Central memory CD4-positive, alpha-beta T cell (primary cell): ENCODE results near the gene MAP4K5.
"Not testable (repeated sequence)": the region's sequence is repeated elsewhere in the genome, so short reads cannot be mapped to it uniquely, and the experiment has no call there.

ENCODE experiments used
- DNase-seq: peaks from one replicate; pipeline ENCODE4 v3.0.0; 2022
- total RNA-seq, 3 experiments: gene quantifications; one replicate each; lab custom pipeline; 2026; lab: John Stamatoyannopoulos, UW

MAP4K5 gene
- 56.4 to 124 (median 66.8) reads per million in 3 experiments for total RNA-seq

DNA sequence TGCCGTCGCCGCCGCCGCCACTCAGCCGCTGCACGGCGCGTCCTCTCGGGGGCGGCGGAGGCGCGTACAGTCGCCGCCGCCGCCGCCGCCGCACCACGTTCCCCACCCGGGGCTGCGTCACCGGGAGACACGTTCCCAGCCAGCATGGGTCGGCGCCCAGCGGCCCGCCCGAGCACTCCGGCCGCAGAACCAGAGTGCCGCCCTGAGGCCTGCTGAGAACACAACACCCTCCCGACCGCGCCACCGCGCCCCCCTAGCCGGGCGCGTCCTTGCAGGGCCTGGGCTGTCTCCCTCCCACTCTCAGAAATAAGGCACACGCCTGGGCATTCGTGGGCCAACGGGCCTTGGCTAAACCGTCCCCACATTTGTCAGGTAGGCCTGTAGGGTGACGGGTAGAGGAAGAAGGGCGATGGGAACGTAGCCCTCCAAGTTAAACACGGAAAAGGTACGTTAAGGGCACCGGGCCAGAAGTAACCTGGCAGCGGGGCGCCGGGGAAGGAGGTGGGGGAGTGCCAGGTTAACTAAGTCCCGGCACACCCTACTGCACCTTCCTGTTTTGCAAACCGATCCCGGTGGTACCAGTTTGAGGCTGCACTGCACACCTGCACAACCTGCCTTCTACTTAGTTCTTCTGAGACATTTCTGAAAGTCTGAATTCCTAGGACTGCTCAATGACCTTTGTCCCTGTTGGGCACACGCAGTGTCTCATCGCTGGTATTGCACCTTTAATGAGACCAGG lies at the start of gene MAP4K5:
MAP4K5 (minus strand) TSS at position 68 of the 739 bp plus-strand sequence. CDS start 520 bp downstream, outside the sequence.
- DNase-seq = peak; percentile 87

DNA sequence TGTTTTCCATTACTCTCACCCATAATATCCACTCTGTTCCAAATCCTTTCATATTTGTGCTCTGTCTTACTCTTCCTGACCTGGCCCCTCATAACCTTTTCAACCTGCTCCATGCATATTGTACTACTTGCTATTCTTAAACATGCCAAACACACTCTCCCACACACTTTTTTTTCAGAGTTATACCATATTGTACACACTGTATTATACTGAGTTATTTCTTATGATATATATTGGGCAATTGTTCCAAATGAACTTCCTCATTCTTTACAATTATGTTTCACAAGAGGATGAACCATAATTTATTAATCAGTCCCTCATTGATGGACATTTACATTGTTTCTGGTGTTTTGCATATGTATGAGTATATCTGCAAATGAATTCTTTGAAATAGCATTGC lies 46.1 kb upstream of the MAP4K5 start:
- no peak for DNase-seq

GRCh38 chr14:50577982-50578381 lies 45.6 kb upstream of the MAP4K5 start:
- no peak for DNase-seq

DNA sequence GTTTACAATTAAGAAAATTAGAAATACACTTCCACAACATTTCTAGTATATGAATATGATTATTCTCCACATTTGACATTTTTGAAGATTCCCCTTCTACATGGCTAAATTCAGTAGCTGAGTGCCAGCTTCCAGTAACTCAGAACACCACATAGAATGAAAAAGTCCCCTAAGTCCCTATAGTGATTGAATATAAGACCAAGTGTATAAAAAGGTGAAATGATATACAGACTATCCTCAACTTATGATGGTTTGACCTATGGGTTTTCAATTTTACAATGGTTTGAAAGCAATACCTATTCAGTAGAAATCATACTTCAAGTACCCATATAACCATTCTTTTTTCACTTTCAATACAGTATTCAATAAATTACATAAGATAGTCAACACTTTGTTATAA lies 43.4 kb upstream of the MAP4K5 start:
- DNase-seq = no peak

GRCh38 chr14:50573862-50574261 lies 41.5 kb upstream of the MAP4K5 start:
- DNase-seq = no peak

DNA sequence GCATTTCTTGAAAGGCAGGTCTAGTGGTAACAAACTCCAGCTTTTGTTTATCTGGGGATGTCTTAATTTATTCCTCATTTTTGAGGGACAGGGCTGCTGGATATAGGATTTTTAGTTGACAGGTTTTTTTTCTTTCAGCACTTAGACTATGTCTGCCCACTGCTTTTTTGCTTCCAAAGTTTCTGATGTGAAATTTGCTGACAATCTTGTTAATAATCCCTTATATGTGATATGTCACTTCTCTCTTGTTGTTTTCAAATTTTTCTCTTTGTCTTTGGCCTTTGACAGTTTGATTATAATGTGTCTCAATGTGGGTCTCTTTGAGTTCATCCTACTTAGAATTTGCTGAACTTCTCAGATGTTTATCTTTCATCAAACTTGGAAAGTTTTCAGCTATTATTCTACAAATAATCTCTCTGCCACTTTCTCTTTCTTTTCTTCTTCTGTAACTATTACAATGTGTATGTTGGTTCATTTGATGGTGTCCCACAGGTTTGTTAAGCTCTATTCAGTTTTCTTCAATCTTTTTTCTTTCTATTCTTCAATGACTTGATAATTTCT lies 37.4 kb upstream of the MAP4K5 start:
- no peak for DNase-seq

DNA sequence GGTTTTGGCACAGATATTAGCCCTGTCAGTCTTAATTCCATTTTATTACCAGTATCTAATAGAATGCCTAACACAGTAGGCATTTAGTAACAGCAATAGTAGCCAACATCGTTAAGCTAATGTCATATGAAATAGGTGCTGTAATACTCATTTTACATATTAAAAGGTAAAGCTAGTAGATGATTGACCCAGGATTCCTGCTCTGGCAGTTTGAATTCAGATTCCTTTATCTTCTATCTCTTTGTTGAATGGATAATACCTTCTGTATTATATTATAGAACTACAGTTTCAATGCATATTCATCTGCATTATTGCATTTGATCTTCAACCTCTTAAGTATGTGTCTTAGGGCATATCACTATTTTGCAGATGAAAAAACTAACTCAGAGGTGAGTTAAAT lies 30.5 kb upstream of the MAP4K5 start:
- DNase-seq = no peak

DNA sequence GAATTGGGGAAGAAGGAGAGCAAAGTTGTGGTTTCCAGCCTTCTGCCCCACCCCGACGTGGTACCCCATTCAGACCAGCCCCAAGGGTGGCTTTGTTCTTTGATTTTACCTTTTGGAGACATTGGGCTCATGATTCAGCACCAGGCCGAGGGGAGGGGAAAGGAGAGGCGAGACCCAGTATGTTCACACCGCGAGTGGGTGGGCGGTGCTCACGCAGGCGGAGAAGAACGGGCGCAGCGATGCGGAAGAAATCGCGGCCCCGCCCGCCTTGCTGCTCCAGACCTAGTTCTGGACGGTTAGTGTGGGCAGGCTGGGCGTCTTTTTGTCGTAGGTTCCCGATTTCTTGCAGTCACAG lies 28.5 kb upstream of the MAP4K5 start:
- DNase-seq = no peak

GRCh38 chr14:50559990-50560930 lies 27.9 kb upstream of the MAP4K5 start, which contains the start of gene ATL1:
Gene ATL1, plus strand, starts transcription at chr14:50560145. Its CDS starts 121 bp downstream, at chr14:50560266.
- DNase-seq = peak; percentile 12

- peak; percentile 8 for DNase-seq
Measured at GRCh38 chr14:50552796-50553195, 20.4 kb upstream of the MAP4K5 start.

DNA sequence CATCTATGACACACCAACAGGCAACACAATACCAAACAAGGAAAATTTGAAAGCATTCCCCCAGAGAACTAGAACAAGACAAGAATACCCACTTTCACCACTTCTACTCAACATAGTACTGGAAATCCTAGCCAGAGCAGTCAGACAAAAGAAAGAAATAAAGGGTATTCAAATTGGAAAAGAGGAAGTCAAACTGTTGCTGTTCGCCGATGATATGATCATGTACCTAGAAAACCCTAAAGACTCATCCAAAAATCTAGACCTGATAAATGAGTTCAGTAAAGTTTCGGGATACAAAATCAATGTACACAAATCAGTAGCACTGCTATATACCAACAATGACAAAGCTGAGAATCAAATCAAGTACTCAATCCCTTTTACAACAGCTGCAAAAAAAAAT lies 19.5 kb upstream of the MAP4K5 start:
- DNase-seq = no peak

DNA sequence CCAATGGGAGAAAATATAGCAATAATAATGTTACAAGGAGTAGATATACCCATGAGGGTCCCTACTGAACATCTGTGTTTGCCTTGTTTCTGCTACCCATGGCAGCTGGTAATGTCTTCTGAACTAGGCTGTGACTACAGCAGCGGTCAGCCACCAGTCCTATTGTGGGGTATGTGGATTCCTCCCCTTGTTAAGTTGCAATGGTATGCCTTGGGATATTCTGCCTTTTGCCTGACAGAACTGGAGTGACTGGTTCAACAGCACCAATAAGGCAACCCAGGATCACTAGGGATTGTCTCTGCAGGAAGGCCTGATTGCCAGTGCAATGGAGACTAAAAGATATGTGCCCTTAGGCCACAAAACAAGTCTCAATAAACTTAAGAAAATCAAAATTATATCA lies 17.9 kb upstream of the MAP4K5 start:
- no peak for DNase-seq

- DNase-seq = no peak
Measured at GRCh38 chr14:50545618-50546017, 13.2 kb upstream of the MAP4K5 start.

DNA sequence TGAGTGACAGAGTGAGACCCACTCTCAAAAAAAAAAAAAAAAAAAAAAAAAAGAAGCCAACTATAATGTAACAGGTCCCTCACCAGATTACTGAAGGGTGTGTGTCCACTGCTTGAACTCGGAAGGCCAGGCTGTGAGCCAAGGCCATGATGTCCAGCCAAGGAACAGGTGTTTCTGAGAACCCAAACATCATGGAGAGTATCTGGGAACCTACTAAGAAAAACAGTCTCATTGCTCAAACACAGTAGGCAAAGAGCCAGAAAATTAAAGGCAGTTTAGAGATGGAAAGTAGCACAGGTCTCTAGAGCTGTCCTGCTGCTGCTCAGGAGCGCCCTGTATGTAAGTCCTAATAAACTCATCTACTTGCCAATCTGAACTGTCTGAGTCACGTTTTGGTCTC lies 12.5 kb upstream of the MAP4K5 start:
- DNase-seq = no peak

DNA sequence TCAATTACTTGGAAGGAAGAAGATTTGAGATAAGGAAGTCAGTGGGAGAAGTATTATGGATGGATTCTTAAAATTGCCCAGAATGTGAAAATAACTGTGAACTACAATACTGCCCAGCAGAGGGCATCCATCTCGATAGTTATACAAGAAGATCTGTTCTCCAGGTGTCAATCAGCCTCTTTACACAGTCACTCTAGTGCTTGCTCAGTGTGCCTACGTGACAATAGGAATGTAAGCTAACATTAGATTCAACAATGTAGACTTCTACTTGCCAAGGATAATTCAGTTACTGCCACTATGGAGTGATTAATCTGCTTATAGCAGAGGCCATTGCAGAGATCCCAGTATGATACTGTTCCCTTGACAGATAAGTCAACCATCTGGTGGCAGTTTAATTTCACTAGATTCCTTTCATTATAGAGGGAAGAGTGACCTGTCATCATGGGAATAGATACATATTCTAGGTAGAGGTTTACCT lies 10.6 kb upstream of the MAP4K5 start:
- peak; percentile 37 for DNase-seq

DNA sequence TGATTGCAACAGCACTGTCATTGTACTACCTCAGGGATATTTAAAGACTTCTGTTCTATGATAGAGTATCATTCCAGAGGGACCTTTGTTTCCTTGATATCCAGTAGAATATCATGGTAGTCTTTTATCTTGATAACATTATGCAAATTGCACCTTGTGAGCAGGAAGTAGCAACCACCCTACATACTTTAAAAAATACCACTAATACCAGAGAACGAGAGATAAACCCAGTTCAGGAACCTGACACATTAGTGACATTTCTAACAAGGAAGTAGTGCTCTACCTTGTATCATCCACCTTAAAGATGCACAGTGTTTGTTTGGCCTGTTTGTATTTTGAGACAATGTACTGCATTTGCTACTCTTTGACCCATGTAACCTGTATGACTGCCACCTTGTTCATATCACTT lies 8.8 kb upstream of the MAP4K5 start:
- DNase-seq = no peak

- DNase-seq = no peak
Measured at GRCh38 chr14:50539051-50539450, 6.7 kb upstream of the MAP4K5 start.

DNA sequence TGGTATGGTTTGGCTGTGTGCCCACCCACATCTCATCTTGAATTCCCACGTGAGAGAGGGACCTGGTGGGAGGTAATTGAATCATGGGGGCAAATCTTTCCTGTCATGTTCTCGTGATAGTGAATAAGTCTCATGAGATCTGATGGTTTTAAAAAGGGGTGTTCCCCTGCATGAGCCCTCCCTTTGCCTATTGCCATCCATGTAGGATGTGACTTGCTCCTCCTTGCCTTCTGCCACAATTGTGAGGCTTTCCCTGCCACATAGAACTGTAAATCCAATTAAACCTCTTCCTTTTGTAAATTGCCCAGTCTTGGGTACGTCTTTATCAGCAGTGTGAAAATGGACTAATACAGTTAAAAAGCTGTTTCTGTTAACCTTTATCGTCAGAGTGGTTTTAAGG lies 5.7 kb upstream of the MAP4K5 start:
- not testable (repeated sequence) for DNase-seq

- DNase-seq = no peak
Measured at GRCh38 chr14:50534997-50535396, 2.6 kb upstream of the MAP4K5 start.

DNA sequence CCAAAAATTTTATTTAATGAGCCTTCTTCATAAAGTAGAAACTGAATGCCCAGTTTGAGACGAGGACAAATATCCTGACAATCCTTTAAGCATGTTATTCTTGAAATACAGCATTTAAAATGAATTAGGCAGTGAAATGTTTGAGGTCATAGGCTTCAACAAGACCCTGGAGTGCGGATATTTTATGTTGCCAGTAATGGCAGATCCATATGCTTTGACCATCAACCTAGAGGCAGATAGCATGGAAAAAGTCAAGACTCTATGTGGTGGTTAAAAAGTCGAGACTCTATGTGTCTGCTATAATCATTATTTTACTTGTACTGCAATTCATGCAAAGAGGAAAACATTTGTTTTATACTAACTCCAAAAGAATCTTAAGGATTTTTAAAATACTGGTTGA lies 2.0 kb upstream of the MAP4K5 start:
- no peak for DNase-seq

GRCh38 chr14:50533806-50534205 lies 1.4 kb upstream of the MAP4K5 start:
- no peak for DNase-seq

DNA sequence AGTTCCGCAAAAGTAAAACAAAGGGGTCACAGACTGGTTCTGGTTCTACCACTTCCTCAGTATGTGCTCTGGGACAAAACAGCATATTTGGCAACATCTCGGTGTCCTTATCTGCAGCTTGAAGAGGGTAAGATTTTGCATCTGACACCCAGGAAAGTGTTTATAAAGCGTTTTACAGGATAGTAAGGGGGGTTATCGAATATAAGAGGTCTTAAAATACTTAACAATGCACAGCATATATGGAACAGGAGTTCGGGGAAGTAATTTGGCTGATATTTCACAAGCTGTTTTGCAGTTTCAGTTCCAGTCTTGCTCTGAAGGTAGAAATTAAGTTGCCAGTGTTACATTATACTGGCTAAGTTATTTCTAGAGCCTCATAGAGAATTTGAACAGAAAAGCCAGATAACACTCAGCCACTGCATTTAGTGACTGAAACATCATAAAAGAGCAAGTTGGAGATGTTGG lies 904 bp upstream of the MAP4K5 start:
- DNase-seq = no peak
